ENCODE results near the gene COL27A1.

- no peak for TF ChIP-seq ZNF274 (IDR thresholded peaks at IDR 0.05; ENCODE audit: low read depth, low read length)
- TF ChIP-seq YY1 (IDR thresholded peaks at IDR 0.05; ENCODE audit: insufficient read depth, insufficient read length), result no peak
Measured at GRCh38 chr9:114327749-114328148, 172.4 kb downstream of the COL27A1 start.

Data from NT2/D1 (cell line).